AG04449 (cell line): Measurements from ENCODE around the gene CKAP4.
A peak's percentile ranks its signal among the peaks of the same experiment; 100 is the strongest.
"Not testable (repeated sequence)": the region's sequence is repeated elsewhere in the genome, so short reads cannot be mapped to it uniquely, and the experiment has no call there.

Experiments used
- CTCF ChIA-PET: fragments of 350-600 bp; formaldehyde crosslinking; extraction: SDS; loops from one replicate; lab custom pipeline; 2021; ENCODE audit warnings: antibody characterized with exemption; lab: Yijun Ruan, JAX
- POLR2A ChIA-PET: fragments of 400-600, 350-600 bp; formaldehyde crosslinking; extraction: SDS; loops from one replicate; lab custom pipeline; 2020; ENCODE audit warnings: antibody characterized with exemption, inconsistent platforms; lab: Yijun Ruan, JAX
- DNase-seq: peaks from one replicate; pipeline ENCODE4 v3.0.0-alpha.2; 2010; ENCODE audit warnings: low read depth, low spot score
- H3K4me3 ChIP-seq: 2 replicates; pipeline ENCODE4 v1.5.1; 2011; ENCODE audit warnings: low read depth, mild to moderate bottlenecking, control low read depth, low read length
- TF ChIP-seq, protein P1 (sequence below): IDR thresholded peaks from one replicate; pipeline ENCODE4 v1.5.1; 2011; ENCODE audit warnings: mild to moderate bottlenecking, moderate library complexity, low read length, control low read depth, inconsistent platforms; ENCODE audit not compliant: insufficient read depth; ENCODE audit errors: missing control alignments

Gene CKAP4

GRCh38 chr12:106290666-106291065 is 42.8 kb upstream of the CKAP4 start:
- TF ChIP-seq, protein P1, sequence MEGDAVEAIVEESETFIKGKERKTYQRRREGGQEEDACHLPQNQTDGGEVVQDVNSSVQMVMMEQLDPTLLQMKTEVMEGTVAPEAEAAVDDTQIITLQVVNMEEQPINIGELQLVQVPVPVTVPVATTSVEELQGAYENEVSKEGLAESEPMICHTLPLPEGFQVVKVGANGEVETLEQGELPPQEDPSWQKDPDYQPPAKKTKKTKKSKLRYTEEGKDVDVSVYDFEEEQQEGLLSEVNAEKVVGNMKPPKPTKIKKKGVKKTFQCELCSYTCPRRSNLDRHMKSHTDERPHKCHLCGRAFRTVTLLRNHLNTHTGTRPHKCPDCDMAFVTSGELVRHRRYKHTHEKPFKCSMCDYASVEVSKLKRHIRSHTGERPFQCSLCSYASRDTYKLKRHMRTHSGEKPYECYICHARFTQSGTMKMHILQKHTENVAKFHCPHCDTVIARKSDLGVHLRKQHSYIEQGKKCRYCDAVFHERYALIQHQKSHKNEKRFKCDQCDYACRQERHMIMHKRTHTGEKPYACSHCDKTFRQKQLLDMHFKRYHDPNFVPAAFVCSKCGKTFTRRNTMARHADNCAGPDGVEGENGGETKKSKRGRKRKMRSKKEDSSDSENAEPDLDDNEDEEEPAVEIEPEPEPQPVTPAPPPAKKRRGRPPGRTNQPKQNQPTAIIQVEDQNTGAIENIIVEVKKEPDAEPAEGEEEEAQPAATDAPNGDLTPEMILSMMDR, result no peak
- DNase-seq, result no peak
- ChIA-PET POLR2A (no interaction called here), CTCF (interaction anchor here (1.0 to 1.5 kb wide), 4 partner anchors 9 to 67 kb away, joined by 3 to 4 read pairs (median 3); partner anchors contain the start of gene POLR3B)
- no peak overlapping the region for H3K4me3 ChIP-seq

DNA sequence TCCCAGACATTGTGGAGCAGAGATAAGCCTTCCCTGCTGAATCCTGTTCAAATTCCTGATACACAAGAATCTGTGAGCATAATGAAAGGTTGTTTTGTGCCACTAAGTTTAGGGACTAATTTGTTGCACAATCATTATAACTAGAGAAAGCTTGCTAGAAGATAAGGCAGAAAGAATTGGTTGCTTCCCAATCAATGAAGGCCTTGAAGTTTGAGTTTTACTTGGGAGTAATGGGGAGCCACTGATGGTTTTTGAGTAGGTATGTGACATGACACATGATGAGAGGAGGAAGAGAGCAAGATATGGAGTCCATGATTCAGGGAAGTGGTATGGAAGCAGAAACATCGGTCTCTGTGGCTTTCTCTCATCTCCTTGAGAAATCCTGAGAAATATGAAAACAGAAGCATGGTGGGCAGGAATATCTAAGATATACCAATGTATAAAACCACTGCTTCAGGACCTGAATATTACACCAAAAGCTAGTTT is 41.4 kb upstream of the CKAP4 start:
- no peak for DNase-seq
- ChIA-PET CTCF (interaction anchor here (1.0 to 1.4 kb wide), 2 partner anchors 11 to 43 kb away, joined by 3 read pairs; no protein-coding TSS in a partner anchor), POLR2A (no interaction called here)
- TF ChIP-seq, protein P1, result no peak
- H3K4me3 ChIP-seq, result no peak overlapping the region

- peak; percentile 73 for DNase-seq
Observed at GRCh38 chr12:106288494-106289195, 40.8 kb upstream of the CKAP4 start.

DNA sequence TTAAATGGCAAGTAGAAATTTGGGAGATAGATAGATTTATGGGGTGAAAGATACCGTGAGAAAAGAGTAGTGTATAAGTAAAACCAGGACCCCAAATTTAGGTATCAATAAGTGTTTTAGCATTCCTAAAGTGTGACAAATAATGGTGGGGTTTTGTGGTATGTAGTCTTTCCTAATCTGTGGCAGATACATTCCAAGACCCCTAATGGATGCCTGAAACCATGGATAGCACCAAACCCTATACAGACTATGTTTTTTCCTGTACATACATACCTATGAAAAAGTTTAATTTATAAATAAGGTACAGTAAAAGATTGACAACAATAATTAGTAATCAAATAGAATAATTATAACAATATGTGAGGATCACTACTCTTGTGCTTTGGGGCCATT is 40.3 kb upstream of the CKAP4 start:
- no peak overlapping the region for H3K4me3 ChIP-seq
- TF ChIP-seq, protein P1, result no peak
- CTCF ChIA-PET, result no interaction called here
- POLR2A ChIA-PET, result interaction anchor here (0.5 kb wide), 1 partner anchor 668 kb away, joined by 3 read pairs; the partner anchor contains the start of gene TMEM263
- no peak for DNase-seq

More at GRCh38 chr12:106288494-106289195, 40.8 kb upstream of the CKAP4 start:
- ChIA-PET POLR2A (interaction anchor here (0.5 kb wide), 1 partner anchor 667 kb away, joined by 3 read pairs; the partner anchor contains the start of gene TMEM263), CTCF (no interaction called here)
- TF ChIP-seq, protein P1, result no peak
- no peak overlapping the region for H3K4me3 ChIP-seq

GRCh38 chr12:106287364-106287763 is 39.5 kb upstream of the CKAP4 start:
- CTCF ChIA-PET, result no interaction called here
- POLR2A ChIA-PET, result no interaction called here
- TF ChIP-seq, protein P1, result no peak
- no peak overlapping the region for H3K4me3 ChIP-seq
- DNase-seq, result no peak

DNA sequence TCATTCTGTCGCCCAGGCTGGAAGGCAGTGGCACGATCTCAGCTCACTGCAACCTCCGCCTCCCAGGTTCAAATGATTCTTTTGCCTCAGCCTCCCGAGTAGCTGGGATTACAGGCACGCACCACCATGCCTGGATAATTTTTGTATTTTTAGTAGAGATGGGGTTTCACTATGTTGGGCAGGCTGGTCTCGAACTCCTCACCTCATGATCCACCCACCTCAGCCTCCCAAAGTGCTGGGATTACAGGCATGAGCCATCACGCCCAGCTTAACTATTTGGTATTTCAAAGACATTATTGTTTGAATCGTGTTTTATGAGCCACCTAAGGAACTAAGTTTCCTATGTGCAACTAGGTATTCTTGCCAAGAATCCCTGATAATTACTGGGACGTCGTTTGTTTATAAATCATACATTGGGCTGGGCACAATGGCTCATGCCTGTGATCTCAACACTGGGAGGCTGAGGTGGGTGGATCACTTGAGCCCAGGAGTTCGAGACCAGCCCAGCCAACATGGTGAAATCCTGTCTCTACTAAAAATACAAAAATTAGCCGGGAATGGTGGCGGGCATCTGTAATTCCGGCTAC is 38.8 kb upstream of the CKAP4 start:
- POLR2A ChIA-PET, DNase-seq, H3K4me3 ChIP-seq: not testable (repeated sequence)
- CTCF ChIA-PET, result interaction anchor here (1.4 kb wide), 1 partner anchor 29 kb away, joined by 3 read pairs; no protein-coding TSS in a partner anchor
